GM23248 (cell line): ENCODE data around the gene COL7A1.

Experiments
- EZH2 ChIP-seq: fragments of 200-600 bp; sonication (generic); IDR thresholded peaks from 2 replicates; pipeline ENCODE4 v1.6.1; 2018; ENCODE audit warnings: antibody characterized with exemption, mild to moderate bottlenecking; ENCODE audit not compliant: insufficient read depth, poor library complexity, severe bottlenecking
- EZH2phosphoT487 ChIP-seq: fragments of 200-600 bp; sonication (generic); IDR thresholded peaks from 2 replicates; pipeline ENCODE4 v1.6.1; 2018; ENCODE audit warnings: antibody characterized with exemption, moderate library complexity, mild to moderate bottlenecking, low read depth; ENCODE audit not compliant: insufficient read depth

DNA sequence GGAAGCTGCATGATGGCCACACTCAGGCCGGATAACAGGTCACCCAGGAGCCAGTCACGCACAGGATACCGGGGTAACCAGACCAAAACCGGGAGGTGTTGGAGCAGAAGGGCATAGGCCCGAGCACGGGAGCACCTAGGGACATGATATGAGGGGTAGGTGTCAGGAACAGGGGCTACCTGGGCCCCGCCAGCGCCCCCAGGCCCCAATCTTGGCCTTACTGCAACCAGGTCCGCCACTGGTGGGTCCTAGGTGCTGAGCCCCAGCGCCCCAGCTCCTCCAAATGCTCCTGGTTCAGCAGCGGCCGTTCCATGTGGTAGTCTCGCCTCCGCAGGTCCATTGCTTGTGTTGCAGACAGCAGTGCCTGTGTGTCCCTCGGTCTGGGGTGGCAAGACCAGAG is 38.1 kb upstream of the COL7A1 start:
- no peak for TF ChIP-seq EZH2phosphoT487
- no peak for TF ChIP-seq EZH2
